CD4-positive, alpha-beta T cell treated with Interleukin-15 for 4 hours (primary cell): ENCODE measurements around the gene OPN1MW.
"Not testable (repeated sequence)": the region's sequence is repeated elsewhere in the genome, so short reads cannot be mapped to it uniquely, and the experiment has no call there.

Source experiments
- DNase-seq: peaks from one replicate; pipeline ENCODE4 v3.0.0-alpha.2; 2020; ENCODE audit warnings: low spot score

The OPN1MW gene

GRCh38 chrX:154211057-154211456 lies 28.7 kb downstream of the OPN1MW start:
- DNase-seq: not testable (repeated sequence)

GRCh38 chrX:154211499-154211898 lies 29.1 kb downstream of the OPN1MW start:
- not testable (repeated sequence) for DNase-seq

- not testable (repeated sequence) for DNase-seq
Observed at GRCh38 chrX:154219456-154219855, 37.1 kb downstream of the OPN1MW start, which contains the start of gene OPN1MW2. Gene OPN1MW2, plus strand, starts transcription at chrX:154219756. Its CDS starts 60 bp downstream, at chrX:154219816.

- DNase-seq: not testable (repeated sequence)
Observed at GRCh38 chrX:154225292-154225691, 42.9 kb downstream of the OPN1MW start.

GRCh38 chrX:154226706-154227105 lies 44.3 kb downstream of the OPN1MW start:
- DNase-seq: not testable (repeated sequence)

GRCh38 chrX:154231443-154231842 lies 49.0 kb downstream of the OPN1MW start:
- DNase-seq: not testable (repeated sequence)

- not testable (repeated sequence) for DNase-seq
Observed at GRCh38 chrX:154233620-154234019, 51.2 kb downstream of the OPN1MW start.

- not testable (repeated sequence) for DNase-seq
Observed at GRCh38 chrX:154238939-154239559, 56.7 kb downstream of the OPN1MW start.

GRCh38 chrX:154239982-154240503 lies 57.6 kb downstream of the OPN1MW start:
- not testable (repeated sequence) for DNase-seq
